Colon (tissue), 2 donors: ENCODE results near the gene KIR3DL2.
"Not testable (repeated sequence)": the region's sequence is repeated elsewhere in the genome, so short reads cannot be mapped to it uniquely, and the experiment has no call there.

Source experiments
- FAIRE-seq: peaks from 2 replicates; lab custom pipeline; 2012; peaks lifted over from hg19 to GRCh38; lab: Jason Lieb, UNC
- donor health status: control.
- donor health status: control.

Gene KIR3DL2

DNA sequence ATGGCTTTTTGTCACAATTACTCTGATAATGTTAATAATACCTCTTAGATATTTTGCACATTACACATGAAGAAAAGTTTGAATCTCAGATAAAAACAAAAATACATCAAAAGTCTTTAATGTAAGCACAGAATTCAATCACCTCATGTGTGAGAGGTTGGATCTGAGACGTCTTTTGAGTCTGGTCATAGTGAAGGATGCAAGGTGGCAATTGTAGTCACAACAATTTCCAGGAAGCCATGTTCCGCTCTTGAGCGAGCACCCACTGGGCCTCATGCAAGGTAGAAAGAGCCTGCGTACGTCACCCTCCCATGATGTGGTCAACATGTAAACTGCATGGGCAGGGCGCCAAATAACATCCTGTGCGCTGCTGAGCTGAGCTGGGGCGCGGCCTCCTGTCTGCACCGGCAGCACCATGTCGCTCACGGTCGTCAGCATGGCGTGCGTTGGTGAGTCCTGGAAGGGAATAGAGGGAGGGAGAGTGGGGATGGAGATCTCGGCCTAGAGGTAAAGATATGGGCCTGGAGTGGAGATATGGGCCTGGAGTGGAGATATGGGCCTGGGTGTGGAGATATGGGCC is at the start of gene KIR3DL2:
Gene KIR3DL2, plus strand, starts transcription at position 383 of the 580 bp plus-strand sequence. Its CDS starts 33 bp downstream, at position 416.
- FAIRE-seq, result not testable (repeated sequence)

DNA sequence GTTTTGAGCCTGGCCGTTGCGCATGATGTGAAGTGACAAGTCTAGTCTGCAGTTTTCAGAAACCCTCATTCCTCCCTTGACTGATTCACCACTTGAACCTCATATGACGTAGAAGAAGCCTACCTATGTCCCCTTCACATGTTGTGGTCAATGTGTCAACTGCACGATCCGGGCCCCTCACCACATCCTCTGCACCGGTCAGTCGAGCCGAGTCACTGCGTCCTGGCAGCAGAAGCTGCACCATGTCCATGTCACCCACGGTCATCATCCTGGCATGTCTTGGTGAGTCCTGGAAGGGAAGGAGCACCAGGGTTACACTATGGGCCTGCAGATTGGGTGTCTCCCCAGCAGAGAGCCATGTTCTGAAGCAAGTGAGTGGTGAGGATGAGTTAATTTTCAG is 46.8 kb upstream of the KIR3DL2 start, which contains the start of gene KIR2DL4:
Gene KIR2DL4, plus strand, starts transcription at position 201 of the 400 bp plus-strand sequence. Its CDS starts 42 bp downstream, at position 243.
- FAIRE-seq, result no peak

DNA sequence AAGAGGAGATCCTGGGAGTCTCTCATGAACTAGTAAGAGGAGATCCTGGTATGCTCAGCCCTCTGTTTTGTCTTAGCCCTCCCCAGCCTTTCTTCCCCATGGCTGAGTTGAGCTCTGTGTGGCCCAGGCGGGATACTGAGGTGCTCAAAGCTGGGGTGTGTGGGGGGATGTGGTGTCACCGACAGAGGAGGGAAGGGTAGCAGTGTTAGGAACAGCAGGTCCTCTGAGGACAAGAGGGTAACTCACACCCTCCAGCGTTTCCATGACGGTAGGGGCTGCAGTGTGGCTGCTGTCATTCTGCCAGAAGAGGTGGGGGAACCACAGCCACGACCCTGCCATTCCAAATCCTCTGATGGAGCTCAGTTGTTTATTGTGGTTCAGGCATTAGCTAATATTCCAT is 46.1 kb upstream of the KIR3DL2 start:
- no peak for FAIRE-seq

GRCh38 chr19:54804571-54804970 is 45.7 kb upstream of the KIR3DL2 start:
- no peak for FAIRE-seq

DNA sequence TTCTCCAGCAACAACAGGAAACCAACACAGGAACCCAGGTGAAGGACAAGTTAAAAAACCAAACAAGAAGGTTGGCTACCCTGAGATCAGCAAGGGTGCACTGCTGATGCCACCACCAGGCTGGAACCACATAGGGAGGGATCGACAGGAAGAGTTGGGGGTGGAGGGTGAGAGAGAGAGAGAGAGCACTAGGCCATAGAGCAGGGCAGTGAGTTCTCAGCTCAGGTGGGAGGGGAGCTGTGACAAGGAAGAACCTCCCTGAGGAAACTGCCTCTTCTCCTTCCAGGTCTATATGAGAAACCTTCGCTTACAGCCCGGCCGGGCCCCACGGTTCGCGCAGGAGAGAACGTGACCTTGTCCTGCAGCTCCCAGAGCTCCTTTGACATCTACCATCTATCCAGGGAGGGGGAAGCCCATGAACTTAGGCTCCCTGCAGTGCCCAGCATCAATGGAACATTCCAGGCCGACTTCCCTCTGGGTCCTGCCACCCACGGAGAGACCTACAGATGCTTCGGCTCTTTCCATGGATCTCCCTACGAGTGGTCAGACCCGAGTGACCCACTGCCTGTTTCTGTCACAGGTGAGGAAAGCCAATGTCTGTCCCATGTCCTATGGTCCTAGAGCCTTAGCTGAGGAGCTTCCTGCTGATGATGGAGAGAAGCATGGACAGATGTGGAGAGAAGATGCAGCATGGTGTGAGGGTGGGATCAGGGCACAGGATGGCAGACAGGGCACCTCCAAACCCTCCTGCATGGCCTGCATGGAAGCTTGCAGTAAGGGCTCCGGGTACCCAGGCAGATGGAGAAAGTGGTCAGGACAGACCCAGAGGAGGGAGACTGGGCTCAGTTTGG is 44.4 kb upstream of the KIR3DL2 start:
- FAIRE-seq, result no peak

GRCh38 chr19:54806516-54806838 is 43.8 kb upstream of the KIR3DL2 start:
- no peak for FAIRE-seq

DNA sequence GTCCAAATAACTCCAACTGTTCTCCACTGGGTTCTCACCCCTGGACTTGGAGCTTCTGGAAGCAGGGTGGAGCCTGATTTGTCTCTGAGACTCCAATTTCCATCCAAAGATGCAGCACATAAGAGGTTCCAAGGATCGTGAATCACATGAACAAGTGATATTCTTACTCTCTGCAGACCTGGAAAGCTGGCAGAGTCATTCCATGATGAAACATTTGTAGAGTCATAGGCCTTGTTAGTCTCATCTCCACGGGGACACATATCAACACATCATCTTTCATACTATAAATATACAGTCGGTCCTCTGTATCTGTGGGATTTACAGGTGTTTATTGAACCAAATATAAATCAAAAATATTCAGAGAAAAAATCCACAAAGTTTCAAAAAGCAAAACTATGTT is 35.7 kb upstream of the KIR3DL2 start:
- FAIRE-seq, result not testable (repeated sequence)

- FAIRE-seq, result not testable (repeated sequence)
These were observed 34.0 kb upstream of the KIR3DL2 start, which contains the start of gene KIR3DL1 for GRCh38 chr19:54816251-54816650. Gene KIR3DL1 (plus strand): TSS chr19:54816468.

GRCh38 chr19:54817670-54818536 is 32.3 kb upstream of the KIR3DL2 start:
- no peak for FAIRE-seq

DNA sequence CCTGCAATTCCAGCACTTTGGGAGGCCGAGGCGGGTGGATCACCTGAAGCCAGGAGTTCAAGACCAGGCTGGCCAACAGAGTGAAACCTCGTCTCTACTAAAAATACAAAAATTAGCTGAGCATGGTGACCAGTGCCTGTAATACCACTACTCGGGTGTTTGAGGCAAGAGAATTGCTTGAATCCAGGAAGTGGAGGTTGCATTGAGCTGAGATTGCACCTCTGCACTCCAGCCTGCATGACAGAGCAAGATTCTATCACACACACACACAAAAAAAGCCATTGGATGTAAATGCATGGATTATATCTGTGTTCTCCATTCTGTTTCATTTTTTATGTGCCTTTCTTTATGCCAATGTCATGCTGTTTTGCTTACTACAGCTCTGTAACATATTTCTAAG is 25.8 kb upstream of the KIR3DL2 start:
- not testable (repeated sequence) for FAIRE-seq

DNA sequence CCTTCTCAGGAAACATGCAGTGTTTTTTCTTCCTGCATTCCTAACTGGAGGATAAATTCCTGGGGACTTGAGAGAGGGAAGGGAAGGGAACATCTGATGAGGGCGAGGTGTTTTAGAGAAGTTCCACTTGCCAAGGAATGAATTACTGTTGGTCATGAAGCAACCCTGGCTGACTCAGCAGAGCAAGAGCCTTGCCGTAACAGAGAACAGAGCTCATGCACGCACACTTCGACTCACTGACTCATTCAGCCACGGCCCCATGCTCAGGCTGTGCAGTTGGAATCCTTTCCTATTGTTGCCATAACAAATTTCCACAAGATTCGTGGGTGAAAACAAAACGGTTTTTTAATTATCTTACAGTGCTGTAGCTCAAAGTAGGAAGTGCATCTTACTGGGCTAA is 24.9 kb upstream of the KIR3DL2 start:
- not testable (repeated sequence) for FAIRE-seq

DNA sequence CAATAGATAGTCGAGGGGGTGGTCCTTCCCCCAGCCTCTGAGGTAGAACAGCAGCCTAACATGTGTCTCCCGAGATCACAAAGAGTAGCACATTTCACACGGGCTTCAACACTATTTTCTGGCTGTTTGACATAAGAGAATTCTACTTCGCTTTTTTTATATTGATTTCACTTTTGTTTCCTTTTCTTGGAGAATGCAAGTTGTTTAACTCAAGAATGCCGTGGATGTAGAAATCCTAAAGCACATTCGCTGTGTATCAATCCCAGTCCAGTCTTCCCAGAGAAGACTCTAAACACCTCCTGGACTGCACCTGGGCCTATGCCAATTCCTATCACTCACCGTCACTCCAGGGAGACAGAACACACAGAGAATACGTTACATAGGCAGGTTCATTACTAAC is 22.2 kb upstream of the KIR3DL2 start:
- not testable (repeated sequence) for FAIRE-seq

DNA sequence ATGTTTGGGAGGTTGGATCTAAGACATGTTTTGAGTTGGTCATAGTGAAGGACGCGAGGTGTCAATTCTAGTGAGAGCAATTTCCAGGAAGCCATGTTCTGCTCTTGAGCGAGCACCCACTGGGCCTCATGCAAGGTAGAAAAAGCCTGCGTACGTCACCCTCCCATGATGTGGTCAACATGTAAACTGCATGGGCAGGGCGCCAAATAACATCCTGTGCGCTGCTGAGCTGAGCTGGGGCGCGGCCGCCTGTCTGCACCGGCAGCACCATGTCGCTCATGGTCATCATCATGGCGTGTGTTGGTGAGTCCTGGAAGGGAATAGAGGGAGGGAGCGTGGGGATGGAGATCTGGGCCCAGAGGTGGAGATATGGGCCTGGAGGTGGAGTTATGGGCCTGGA is 17.7 kb upstream of the KIR3DL2 start, which contains the start of gene KIR2DS4:
Gene KIR2DS4, plus strand, starts transcription at position 181 of the 400 bp plus-strand sequence.
- FAIRE-seq, result not testable (repeated sequence)

- FAIRE-seq, result not testable (repeated sequence)
These were observed 15.1 kb upstream of the KIR3DL2 start for GRCh38 chr19:54835126-54835525.

- FAIRE-seq, result not testable (repeated sequence)
These were observed 12.7 kb upstream of the KIR3DL2 start for GRCh38 chr19:54837522-54837921.

- not testable (repeated sequence) for FAIRE-seq
These were observed 7.1 kb upstream of the KIR3DL2 start for GRCh38 chr19:54843171-54843570.

DNA sequence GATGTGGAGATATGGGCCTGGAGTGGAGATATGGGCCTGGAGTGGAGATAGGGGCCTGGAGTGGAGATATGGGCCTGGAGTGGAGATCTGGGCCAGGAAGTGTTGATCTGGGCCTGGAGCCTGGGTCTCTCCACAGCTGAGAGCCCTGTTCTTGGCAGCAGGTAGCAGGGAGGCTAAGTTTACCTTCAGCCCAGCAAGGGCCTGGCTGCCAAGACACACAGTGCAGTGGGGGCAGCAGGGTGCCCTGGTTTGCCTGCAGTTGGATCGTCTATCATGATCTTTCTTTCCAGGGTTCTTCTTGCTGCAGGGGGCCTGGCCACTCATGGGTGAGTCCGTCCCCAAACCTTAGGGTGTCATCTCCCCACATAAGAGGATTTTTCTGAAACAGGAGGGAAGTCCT is 687 bp downstream of the KIR3DL2 start:
- no peak for FAIRE-seq

DNA sequence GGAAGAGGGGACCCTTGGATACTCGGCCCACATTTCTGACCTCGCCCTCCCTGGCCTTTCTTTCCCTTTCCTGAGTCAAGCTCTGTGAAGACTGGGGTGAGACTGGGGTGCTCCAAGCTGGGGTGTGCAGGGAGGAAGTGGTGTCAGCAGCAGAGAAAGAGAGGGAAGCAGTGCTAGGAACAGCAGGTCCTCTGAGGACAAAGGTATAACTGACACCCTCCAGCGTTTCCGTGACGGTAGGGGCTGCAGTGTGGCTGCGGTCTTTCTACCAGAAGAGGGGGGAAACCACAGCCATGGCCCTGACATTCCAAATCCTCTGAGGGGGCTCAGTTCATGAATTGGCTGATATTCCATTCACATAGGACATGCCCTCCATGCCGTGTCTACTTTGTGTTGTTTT is 1.1 kb downstream of the KIR3DL2 start:
- FAIRE-seq, result no peak

DNA sequence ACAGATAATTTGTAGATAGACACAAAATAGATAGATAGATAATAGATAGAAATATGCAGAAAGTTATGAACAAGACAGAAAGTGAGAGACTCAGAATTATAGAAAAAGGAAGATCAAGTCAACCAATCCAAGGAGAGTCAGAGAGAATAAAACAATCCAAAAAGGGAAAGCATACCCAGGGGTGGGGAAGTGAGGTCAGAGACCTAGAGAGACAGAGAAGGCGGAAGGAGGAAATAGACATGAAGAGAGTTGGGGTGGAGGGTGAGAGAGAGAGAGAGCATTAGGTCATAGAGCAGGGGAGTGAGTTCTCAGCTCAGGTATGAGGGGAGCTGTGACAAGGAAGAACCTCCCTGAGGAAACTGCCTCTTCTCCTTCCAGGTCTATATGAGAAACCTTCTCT is 5.0 kb downstream of the KIR3DL2 start:
- FAIRE-seq, result not testable (repeated sequence)

- not testable (repeated sequence) for FAIRE-seq
These were observed 8.2 kb downstream of the KIR3DL2 start for GRCh38 chr19:54858476-54858875.

- not testable (repeated sequence) for FAIRE-seq
These were observed 9.2 kb downstream of the KIR3DL2 start for GRCh38 chr19:54859421-54859820.

- FAIRE-seq, result not testable (repeated sequence)
These were observed 13.2 kb downstream of the KIR3DL2 start for GRCh38 chr19:54863459-54863858.
